ENCODE results near the gene C1RL.

GRCh38 chr12:7117670-7118069 is 8.7 kb upstream of the C1RL start:
- TF ChIP-seq CTCF (IDR thresholded peaks at IDR 0.05; ENCODE audit: insufficient read depth, low read length, poor library complexity, severe bottlenecking) (no peak), EZH2phosphoT487 (conservative IDR thresholded peaks at IDR 0.05; ENCODE audit: low read length) (no peak)
